ENCODE data around the gene AMELX.

Gene AMELX

GRCh38 chrX:11311706-11312105 is 18.5 kb downstream of the AMELX start:
- DNase-seq, result no peak

GRCh38 chrX:11319806-11320520 is 26.8 kb downstream of the AMELX start:
- no peak for DNase-seq

- DNase-seq, result no peak
These were observed 28.8 kb downstream of the AMELX start for GRCh38 chrX:11321986-11322385.

GRCh38 chrX:11328134-11328533 is 34.9 kb downstream of the AMELX start:
- DNase-seq, result no peak

- DNase-seq, result no peak
These were observed 35.8 kb downstream of the AMELX start for GRCh38 chrX:11329021-11329420.

- no peak for DNase-seq
These were observed 38.6 kb downstream of the AMELX start for GRCh38 chrX:11331788-11332187.

GRCh38 chrX:11334165-11334564 is 41.0 kb downstream of the AMELX start:
- no peak for DNase-seq

GRCh38 chrX:11336201-11336600 is 43.0 kb downstream of the AMELX start:
- no peak for DNase-seq

GRCh38 chrX:11337292-11338009 is 44.2 kb downstream of the AMELX start:
- DNase-seq, result no peak

GRCh38 chrX:11341274-11342201 is 48.3 kb downstream of the AMELX start:
- no peak for DNase-seq

- no peak for DNase-seq
These were observed 49.5 kb downstream of the AMELX start for GRCh38 chrX:11342673-11343072.

- no peak for DNase-seq
These were observed 53.0 kb downstream of the AMELX start for GRCh38 chrX:11346121-11346682.

- DNase-seq, result no peak
These were observed 54.1 kb downstream of the AMELX start for GRCh38 chrX:11347300-11347699.

- no peak for DNase-seq
These were observed 55.8 kb downstream of the AMELX start for GRCh38 chrX:11349020-11349419.

- DNase-seq, result no peak
These were observed 56.6 kb downstream of the AMELX start for GRCh38 chrX:11349661-11350337.

All from left hindlimb (tissue), 1 donor.